ENCODE data around the gene KDM5A.

GRCh38 chr12:359091-359490 lies 30.0 kb downstream of the KDM5A start:
- TF ChIP-seq POLR2A (IDR thresholded peaks at IDR 0.05) (no peak), CTCF (IDR thresholded peaks at IDR 0.05) (no peak)

Measured in esophagus squamous epithelium (tissue), 4 donors.